OCI-LY1 (cell line): ENCODE data around the gene SDCCAG8.

Experiments
- H2AFZ ChIP-seq: fragments of 200-600 bp; sonication (generic), shearing (Covaris generic); 2 replicates; pipeline ENCODE4 v1.6.0; 2014; ENCODE audit warnings: antibody characterized with exemption, mild to moderate bottlenecking, low read length
- H3F3A ChIP-seq: fragments of 200-600 bp; sonication (generic), shearing (Covaris generic); 2 replicates; pipeline ENCODE4 v1.6.0; 2014; ENCODE audit warnings: mild to moderate bottlenecking, antibody characterized with exemption, low read length, moderate library complexity; ENCODE audit not compliant: insufficient read depth
- H3K27ac ChIP-seq: fragments of 200-600 bp; sonication (generic); 2 replicates; pipeline ENCODE4 v1.5.1; 2014; ENCODE audit warnings: low read length, mixed run types, mild to moderate bottlenecking, low read depth; ENCODE audit not compliant: poor library complexity, severe bottlenecking
- H3K27me3 ChIP-seq: fragments of 200-600 bp; sonication (generic); 2 replicates; pipeline ENCODE4 v1.6.0; 2014; ENCODE audit warnings: antibody characterized with exemption, mild to moderate bottlenecking, low read length, moderate library complexity; ENCODE audit not compliant: insufficient read depth
- H3K36me3 ChIP-seq: fragments of 200-600 bp; sonication (generic); 2 replicates; pipeline ENCODE4 v1.6.1; 2014; ENCODE audit warnings: mild to moderate bottlenecking, antibody characterized with exemption, low read length, moderate library complexity, mixed read lengths; ENCODE audit not compliant: insufficient read depth
- H3K4me1 ChIP-seq: fragments of 200-600 bp; sonication (generic); 2 replicates; pipeline ENCODE4 v1.5.1; 2014; ENCODE audit warnings: mild to moderate bottlenecking, low read length, moderate library complexity; ENCODE audit not compliant: insufficient read depth, severe bottlenecking
- H3K4me2 ChIP-seq: fragments of 200-600 bp; sonication (generic), shearing (Covaris generic); 2 replicates; pipeline ENCODE4 v1.6.1; 2014; ENCODE audit warnings: low read length
- H3K4me3 ChIP-seq: fragments of 200-600 bp; sonication (generic); 2 replicates; pipeline ENCODE4 v1.5.1; 2014; ENCODE audit warnings: low read length, low read depth, mild to moderate bottlenecking, mixed read lengths; ENCODE audit not compliant: poor library complexity, severe bottlenecking
- H3K79me2 ChIP-seq: fragments of 200-600 bp; shearing (Covaris generic); 2 replicates; pipeline ENCODE4 v1.6.1; 2016; ENCODE audit warnings: mixed run types, low read length, mixed read lengths; ENCODE audit not compliant: insufficient read depth
- H3K9ac ChIP-seq: fragments of 200-600 bp; sonication (generic), shearing (Covaris generic); 2 replicates; pipeline ENCODE4 v1.6.1; 2014; ENCODE audit warnings: mild to moderate bottlenecking, low read length, mixed read lengths
- H3K9me2 ChIP-seq: fragments of 200-600 bp; sonication (generic), shearing (Covaris generic); 2 replicates; pipeline ENCODE4 v1.6.1; 2014; ENCODE audit warnings: low read depth, mild to moderate bottlenecking, low read length, mixed read lengths
- H3K9me3 ChIP-seq: fragments of 200-600 bp; shearing (Covaris generic); 2 replicates; pipeline ENCODE4 v1.6.1; 2014; ENCODE audit warnings: low read length, mixed read lengths
- H4K20me1 ChIP-seq: fragments of 200-600 bp; sonication (generic), shearing (Covaris generic); 2 replicates; pipeline ENCODE4 v1.6.0; 2016; ENCODE audit warnings: mild to moderate bottlenecking, low read length; ENCODE audit not compliant: insufficient read depth
- EZH2 ChIP-seq: fragments of 200-600 bp; sonication (generic), shearing (Covaris generic); IDR thresholded peaks from 2 replicates; pipeline ENCODE4 v1.8.0; 2017; ENCODE audit warnings: borderline replicate concordance, mixed run types, mild to moderate bottlenecking, antibody characterized with exemption, low read length, moderate library complexity, mixed read lengths
- TF ChIP-seq, protein P1 (sequence below): fragments of 200-600 bp; sonication (generic), shearing (Covaris generic); IDR thresholded peaks from 2 replicates; pipeline ENCODE4 v1.5.1; 2017; ENCODE audit warnings: mild to moderate bottlenecking, antibody characterized with exemption, low read length, moderate library complexity, mixed read lengths

SDCCAG8 gene

DNA sequence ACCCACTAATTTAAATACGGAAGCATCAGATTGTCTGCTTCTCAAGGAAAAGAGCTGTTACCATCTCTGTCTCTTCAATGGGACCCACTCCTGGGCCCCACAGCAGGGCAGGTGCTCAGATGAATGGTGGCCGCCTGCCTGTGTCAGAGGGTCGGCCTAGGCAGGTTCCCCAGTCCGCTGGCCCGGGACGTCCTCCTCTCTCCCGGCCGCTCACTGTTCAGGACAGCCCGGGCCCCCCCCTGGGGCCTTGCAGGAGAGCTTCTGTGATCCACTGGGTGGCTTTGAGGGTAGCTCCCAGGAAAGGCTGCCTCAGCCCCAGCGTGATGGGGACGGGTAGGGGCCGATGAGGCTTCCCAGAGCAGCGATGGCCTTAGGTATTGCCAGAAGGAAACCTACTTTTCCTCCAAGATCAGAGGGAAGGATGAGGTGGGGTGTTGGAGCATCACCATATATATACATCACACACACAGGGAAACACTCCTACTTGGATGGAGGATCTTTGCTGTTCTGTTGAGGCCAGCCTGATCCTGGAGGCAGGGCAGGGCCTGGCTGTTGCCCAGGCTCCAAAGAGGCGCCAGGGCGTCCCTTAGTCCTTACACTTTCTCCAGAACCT, 231.3 kb downstream of the SDCCAG8 start:
- Histone ChIP-seq H3K79me2 (no peaks in the 10 kb centered on the region), H3K9me3 (no peaks in the 10 kb centered on the region), H4K20me1 (no peaks in the 10 kb centered on the region), H2AFZ (no peak overlapping the region), H3F3A (no peaks in the 10 kb centered on the region), H3K4me1 (no peaks in the 10 kb centered on the region), H3K9ac (no peak overlapping the region), H3K4me2 (no peak overlapping the region), H3K27ac (no peak overlapping the region), H3K4me3 (no peak overlapping the region), H3K9me2 (no peaks in the 10 kb centered on the region), H3K27me3 (no peaks in the 10 kb centered on the region), H3K36me3 (no peaks in the 10 kb centered on the region)
- TF ChIP-seq EZH2 = no peak
- TF ChIP-seq, protein P1, sequence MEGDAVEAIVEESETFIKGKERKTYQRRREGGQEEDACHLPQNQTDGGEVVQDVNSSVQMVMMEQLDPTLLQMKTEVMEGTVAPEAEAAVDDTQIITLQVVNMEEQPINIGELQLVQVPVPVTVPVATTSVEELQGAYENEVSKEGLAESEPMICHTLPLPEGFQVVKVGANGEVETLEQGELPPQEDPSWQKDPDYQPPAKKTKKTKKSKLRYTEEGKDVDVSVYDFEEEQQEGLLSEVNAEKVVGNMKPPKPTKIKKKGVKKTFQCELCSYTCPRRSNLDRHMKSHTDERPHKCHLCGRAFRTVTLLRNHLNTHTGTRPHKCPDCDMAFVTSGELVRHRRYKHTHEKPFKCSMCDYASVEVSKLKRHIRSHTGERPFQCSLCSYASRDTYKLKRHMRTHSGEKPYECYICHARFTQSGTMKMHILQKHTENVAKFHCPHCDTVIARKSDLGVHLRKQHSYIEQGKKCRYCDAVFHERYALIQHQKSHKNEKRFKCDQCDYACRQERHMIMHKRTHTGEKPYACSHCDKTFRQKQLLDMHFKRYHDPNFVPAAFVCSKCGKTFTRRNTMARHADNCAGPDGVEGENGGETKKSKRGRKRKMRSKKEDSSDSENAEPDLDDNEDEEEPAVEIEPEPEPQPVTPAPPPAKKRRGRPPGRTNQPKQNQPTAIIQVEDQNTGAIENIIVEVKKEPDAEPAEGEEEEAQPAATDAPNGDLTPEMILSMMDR = no peak

DNA sequence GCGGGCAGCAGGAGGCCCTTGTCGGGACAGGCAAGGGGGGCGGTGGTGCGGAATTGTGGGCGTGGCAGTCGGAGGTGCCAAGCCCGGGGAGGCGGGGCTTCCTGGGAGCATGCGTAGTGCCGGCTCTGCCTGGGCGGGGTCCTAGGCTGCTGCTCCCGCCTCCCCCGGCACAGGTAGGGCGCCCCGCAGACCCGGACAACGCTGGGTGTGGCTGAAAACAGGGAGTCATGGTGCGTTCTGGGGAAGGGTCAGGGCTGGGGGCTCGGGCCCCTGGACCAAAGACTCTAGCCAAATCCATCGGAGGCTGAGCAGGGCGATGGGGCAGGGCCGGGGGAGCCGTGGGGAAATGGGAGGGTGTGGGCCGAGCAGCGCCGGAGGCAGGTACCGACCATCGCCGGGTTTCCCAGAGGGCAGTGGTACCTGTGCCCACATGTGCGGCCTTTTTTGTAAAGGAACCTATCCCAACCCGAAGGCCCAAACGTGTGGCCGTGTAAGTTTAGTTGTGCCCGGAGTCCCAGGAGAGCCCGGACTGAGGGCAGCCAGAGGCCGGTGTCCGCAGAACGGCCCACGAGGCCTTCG, 231.9 kb downstream of the SDCCAG8 start:
- H3K27me3 ChIP-seq = no peaks in the 10 kb centered on the region
- no peaks in the 10 kb centered on the region for H3K9me3 ChIP-seq
- H3F3A ChIP-seq = no peaks in the 10 kb centered on the region
- no peak overlapping the region for H3K4me2 ChIP-seq
- H3K36me3 ChIP-seq = no peaks in the 10 kb centered on the region
- no peak overlapping the region for H3K27ac ChIP-seq
- H3K79me2 ChIP-seq = no peaks in the 10 kb centered on the region
- H3K9me2 ChIP-seq = no peaks in the 10 kb centered on the region
- no peaks in the 10 kb centered on the region for H4K20me1 ChIP-seq
- no peak overlapping the region for H3K4me3 ChIP-seq
- no peak overlapping the region for H2AFZ ChIP-seq
- TF ChIP-seq, protein P1 = no peak
- TF ChIP-seq EZH2 = no peak
- no peak overlapping the region for H3K9ac ChIP-seq
- H3K4me1 ChIP-seq = no peaks in the 10 kb centered on the region

DNA sequence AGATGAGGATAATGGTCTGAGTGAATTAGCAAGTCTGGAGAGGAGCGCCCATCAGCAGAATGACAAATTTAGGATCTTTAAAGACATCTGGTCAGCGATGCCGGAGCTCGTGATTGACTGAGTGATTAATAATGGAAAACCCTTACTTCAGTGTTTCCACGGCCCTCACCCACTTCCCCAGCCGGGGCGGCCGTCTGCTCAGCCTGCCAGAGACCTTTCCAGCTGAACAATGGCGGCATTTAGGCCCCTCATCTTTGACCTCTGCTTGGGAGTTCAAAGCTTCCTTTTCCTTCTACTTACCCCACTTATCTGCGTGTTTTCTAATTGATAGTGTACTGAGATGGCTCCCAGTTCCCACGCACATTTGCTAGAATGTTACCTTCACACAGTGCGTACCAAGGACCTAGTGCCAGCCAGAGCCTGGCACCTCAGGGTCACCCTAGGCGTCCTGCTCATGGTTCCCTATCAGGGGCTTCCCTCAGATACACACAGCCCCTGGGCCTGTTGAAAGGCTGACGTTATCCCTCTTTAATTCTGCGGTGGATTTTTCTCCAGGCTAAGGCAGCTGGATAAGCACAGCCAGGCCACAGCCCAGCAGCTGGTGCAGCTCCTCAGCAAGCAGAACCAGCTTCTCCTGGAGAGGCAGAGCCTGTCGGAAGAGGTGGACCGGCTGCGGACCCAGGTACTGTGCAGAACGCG, 232.8 kb downstream of the SDCCAG8 start:
- no peak overlapping the region for H3K4me2 ChIP-seq
- no peak overlapping the region for H3K4me3 ChIP-seq
- H3K79me2 ChIP-seq = no peaks in the 10 kb centered on the region
- no peaks in the 10 kb centered on the region for H3K27me3 ChIP-seq
- no peaks in the 10 kb centered on the region for H3K36me3 ChIP-seq
- no peaks in the 10 kb centered on the region for H3K9me3 ChIP-seq
- H2AFZ ChIP-seq = no peak overlapping the region
- H3K9ac ChIP-seq = no peak overlapping the region
- no peaks in the 10 kb centered on the region for H4K20me1 ChIP-seq
- no peaks in the 10 kb centered on the region for H3F3A ChIP-seq
- no peaks in the 10 kb centered on the region for H3K9me2 ChIP-seq
- no peak overlapping the region for H3K27ac ChIP-seq
- TF ChIP-seq, protein P1 = no peak
- TF ChIP-seq EZH2 = no peak
- H3K4me1 ChIP-seq = no peaks in the 10 kb centered on the region
